AG04449 (cell line): Measurements from ENCODE around the gene PLCB1.

Source experiments
- CTCF ChIA-PET: fragments of 350-600 bp; formaldehyde crosslinking; extraction: SDS; loops from one replicate; lab custom pipeline; 2021; ENCODE audit warnings: antibody characterized with exemption; lab: Yijun Ruan, JAX
- POLR2A ChIA-PET: fragments of 400-600, 350-600 bp; formaldehyde crosslinking; extraction: SDS; loops from one replicate; lab custom pipeline; 2020; ENCODE audit warnings: antibody characterized with exemption, inconsistent platforms; lab: Yijun Ruan, JAX
- DNase-seq: peaks from one replicate; pipeline ENCODE4 v3.0.0-alpha.2; 2010; ENCODE audit warnings: low read depth, low spot score
- H3K4me3 ChIP-seq: 2 replicates; pipeline ENCODE4 v1.5.1; 2011; ENCODE audit warnings: low read depth, mild to moderate bottlenecking, control low read depth, low read length
- CTCF ChIP-seq: IDR thresholded peaks from one replicate; pipeline ENCODE4 v1.5.1; 2011; ENCODE audit warnings: mild to moderate bottlenecking, moderate library complexity, low read length, control low read depth, inconsistent platforms; ENCODE audit not compliant: insufficient read depth; ENCODE audit errors: missing control alignments

PLCB1 gene

GRCh38 chr20:8301655-8302054 lies 169.6 kb downstream of the PLCB1 start:
- ChIA-PET CTCF (interaction anchor here (1.1 kb wide), 2 partner anchors 156 to 168 kb away, joined by 3 to 4 read pairs; no protein-coding TSS in a partner anchor), POLR2A (no interaction called here)
- DNase-seq: no peak
- no peak for TF ChIP-seq CTCF
- no peak overlapping the region for H3K4me3 ChIP-seq

- TF ChIP-seq CTCF: no peak
- no peak for DNase-seq
- ChIA-PET CTCF (interaction anchor here (0.6 to 1.6 kb wide), 9 partner anchors 11 to 418 kb away, joined by 3 to 8 read pairs (median 3); no protein-coding TSS in a partner anchor), POLR2A (no interaction called here)
- H3K4me3 ChIP-seq: no peak overlapping the region
Measured at GRCh38 chr20:8303651-8304050, 171.6 kb downstream of the PLCB1 start.

GRCh38 chr20:8304124-8304816 lies 172.2 kb downstream of the PLCB1 start:
- DNase-seq: no peak
- ChIA-PET CTCF (interaction anchor here (0.6 to 1.6 kb wide), 9 partner anchors 10 to 417 kb away, joined by 3 to 8 read pairs (median 3); no protein-coding TSS in a partner anchor), POLR2A (no interaction called here)
- TF ChIP-seq CTCF: no peak
- H3K4me3 ChIP-seq: no peak overlapping the region

- CTCF ChIA-PET: interaction anchor here (0.6 to 3.4 kb wide), 5 partner anchors 13 to 416 kb away, joined by 3 to 17 read pairs (median 6); no protein-coding TSS in a partner anchor
- H3K4me3 ChIP-seq: no peak overlapping the region
- DNase-seq: no peak
- TF ChIP-seq CTCF: peak; percentile 45
- POLR2A ChIA-PET: no interaction called here
Measured at GRCh38 chr20:8305449-8305978, 173.4 kb downstream of the PLCB1 start.

- POLR2A ChIA-PET: no interaction called here
- H3K4me3 ChIP-seq: no peak overlapping the region
- TF ChIP-seq CTCF: no peak
- CTCF ChIA-PET: interaction anchor here (0.8 to 3.4 kb wide), 10 partner anchors 9 to 415 kb away, joined by 3 to 17 read pairs (median 4); no protein-coding TSS in a partner anchor
- DNase-seq: no peak
Measured at GRCh38 chr20:8306937-8307336, 174.9 kb downstream of the PLCB1 start.

- CTCF ChIA-PET: interaction anchor here (0.7 to 1.4 kb wide), 2 partner anchors 16 to 17 kb away, joined by 3 to 4 read pairs; no protein-coding TSS in a partner anchor
- POLR2A ChIA-PET: no interaction called here
- no peak for TF ChIP-seq CTCF
- DNase-seq: peak; percentile 14
- H3K4me3 ChIP-seq: no peak overlapping the region
Measured at GRCh38 chr20:8309634-8310033, 177.6 kb downstream of the PLCB1 start.
